ENCODE data around the gene EXOC7.

EXOC7 gene

GRCh38 chr17:76138234-76138895 lies 34.8 kb upstream of the EXOC7 start:
- no peak for DNase-seq

GRCh38 chr17:76137351-76138233 lies 34.0 kb upstream of the EXOC7 start:
- no peak for DNase-seq

- no peak for DNase-seq
Measured at GRCh38 chr17:76137001-76137350, 33.4 kb upstream of the EXOC7 start.

GRCh38 chr17:76136276-76137000 lies 32.9 kb upstream of the EXOC7 start:
- no peak for DNase-seq

GRCh38 chr17:76135810-76136188 lies 32.2 kb upstream of the EXOC7 start:
- DNase-seq, result no peak

GRCh38 chr17:76134911-76135809 lies 31.6 kb upstream of the EXOC7 start:
- DNase-seq, result no peak

- DNase-seq, result no peak
Measured at GRCh38 chr17:76132574-76133338, 29.2 kb upstream of the EXOC7 start.

GRCh38 chr17:76131692-76132573 lies 28.3 kb upstream of the EXOC7 start:
- no peak for DNase-seq

- DNase-seq, result no peak
Measured at GRCh38 chr17:76131051-76131691, 27.6 kb upstream of the EXOC7 start.

GRCh38 chr17:76130473-76130872 lies 26.9 kb upstream of the EXOC7 start:
- no peak for DNase-seq

GRCh38 chr17:76125922-76126321 lies 22.3 kb upstream of the EXOC7 start:
- no peak for DNase-seq

GRCh38 chr17:76125391-76125675 lies 21.7 kb upstream of the EXOC7 start:
- no peak for DNase-seq

- no peak for DNase-seq
Measured at GRCh38 chr17:76124582-76125390, 21.2 kb upstream of the EXOC7 start.

- DNase-seq, result no peak
Measured at GRCh38 chr17:76123749-76124581, 20.4 kb upstream of the EXOC7 start.

- no peak for DNase-seq
Measured at GRCh38 chr17:76123191-76123499, 19.6 kb upstream of the EXOC7 start.

- DNase-seq, result no peak
Measured at GRCh38 chr17:76122431-76123190, 19.0 kb upstream of the EXOC7 start.

- no peak for DNase-seq
Measured at GRCh38 chr17:76121932-76122430, 18.4 kb upstream of the EXOC7 start.

GRCh38 chr17:76120658-76121008 lies 17.0 kb upstream of the EXOC7 start:
- no peak for DNase-seq

Data from activated CD4-positive, alpha-beta T cell treated with anti-CD3 and anti-CD28 coated beads, Interleukin-10, Interleukin-2, amounts not matched to agents 100 ng/mL and 50 ng/mL, durations not matched to agents 16 hours and 8 hours (primary cell).